ENCODE measurements around the gene XYLT1. TPM values are rescaled to one million over a fixed set of nuclear protein-coding genes. Genes with fewer than 3 reads are reported as not detected.

XYLT1 gene
- total RNA-seq, 1 donor from 2014 or later: 14.7 TPM

DNA sequence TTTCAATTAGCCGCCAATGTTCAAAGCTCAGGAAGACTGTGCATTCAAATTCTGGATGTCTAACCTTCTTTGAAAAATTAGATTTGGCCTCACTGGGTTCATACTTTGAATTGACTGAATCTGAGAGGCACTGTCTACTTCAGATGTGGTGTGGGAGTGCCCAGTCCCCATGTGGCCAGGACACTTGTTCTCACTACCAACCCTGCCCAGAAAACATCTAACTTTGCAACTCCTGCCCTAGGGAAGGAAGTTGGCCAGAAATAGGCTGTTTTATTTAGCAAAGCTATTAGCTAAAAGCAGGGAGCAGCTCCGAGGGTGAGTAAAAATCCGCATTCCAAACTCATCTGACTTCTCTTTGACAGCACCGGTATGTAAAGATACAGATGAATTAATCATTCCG, 86.3 kb downstream of the XYLT1 start:
- intact Hi-C loops (cut with micrococcal nuclease): no loop called here
- Mint-ChIP-seq H3K27ac (no peak overlapping the region), H3K9me3 (no peaks in the 10 kb centered on the region), H3K27me3 (no peaks in the 10 kb centered on the region), H3K4me1 (peaks cover 47% of the 10 kb centered on the region), H3K4me3 (no peak overlapping the region), H3K36me3 (ENCODE audit: low read depth) (peaks cover 13% of the 10 kb centered on the region)
- no peak for DNase-seq

DNA sequence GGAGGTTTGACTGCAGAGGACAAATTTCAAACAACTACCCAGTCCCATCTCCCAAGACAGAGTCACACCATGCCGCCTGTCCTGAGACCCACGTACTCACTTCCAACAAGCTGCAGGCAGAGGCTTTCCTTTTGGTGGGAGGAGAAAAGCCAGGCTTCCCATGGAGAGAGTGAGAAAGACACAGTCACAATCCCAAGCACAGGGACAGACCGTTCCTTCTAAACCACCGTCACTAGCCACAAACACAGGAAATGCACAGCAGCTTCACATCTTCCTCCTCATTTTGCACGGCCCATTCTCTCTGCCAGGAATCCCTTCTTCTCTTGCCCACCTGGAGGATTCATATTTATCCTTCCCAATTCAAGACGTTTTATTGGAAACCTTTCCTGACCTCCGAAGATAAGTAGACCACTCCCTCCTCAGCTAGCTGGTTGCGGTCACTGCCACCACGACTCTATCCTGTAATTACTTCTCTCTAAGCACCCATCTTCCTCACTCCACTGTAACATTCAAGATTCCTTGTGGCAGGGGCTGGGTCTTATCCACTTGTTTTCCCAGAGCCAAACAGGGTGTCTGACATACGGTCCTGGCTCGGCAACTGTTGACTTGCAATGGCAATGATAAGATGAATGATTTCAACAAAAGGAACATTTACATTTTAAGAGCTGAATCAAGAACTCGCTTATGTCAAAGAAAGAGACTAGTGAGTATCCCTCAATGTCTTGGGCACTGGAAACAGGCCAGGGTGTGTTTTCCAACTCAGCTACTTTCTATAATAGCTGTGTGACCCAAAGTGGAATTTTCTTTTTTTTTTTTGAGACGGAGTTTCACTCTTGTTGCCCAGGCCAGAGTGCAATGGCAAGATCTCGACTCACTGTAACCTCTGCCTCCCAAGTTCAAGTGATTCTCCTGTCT, 87.6 kb downstream of the XYLT1 start:
- H3K4me3 Mint-ChIP-seq: peak overlapping the region; percentile 32
- peak; percentile 70 for DNase-seq
- H3K27ac Mint-ChIP-seq: peak overlapping the region; percentile 65
- no peaks in the 10 kb centered on the region for H3K9me3 Mint-ChIP-seq
- peaks cover 55% of the 10 kb centered on the region for H3K4me1 Mint-ChIP-seq
- H3K36me3 Mint-ChIP-seq (ENCODE audit: low read depth): peaks cover 11% of the 10 kb centered on the region
- H3K27me3 Mint-ChIP-seq: no peaks in the 10 kb centered on the region
- intact Hi-C loops (cut with micrococcal nuclease): no loop called here

DNA sequence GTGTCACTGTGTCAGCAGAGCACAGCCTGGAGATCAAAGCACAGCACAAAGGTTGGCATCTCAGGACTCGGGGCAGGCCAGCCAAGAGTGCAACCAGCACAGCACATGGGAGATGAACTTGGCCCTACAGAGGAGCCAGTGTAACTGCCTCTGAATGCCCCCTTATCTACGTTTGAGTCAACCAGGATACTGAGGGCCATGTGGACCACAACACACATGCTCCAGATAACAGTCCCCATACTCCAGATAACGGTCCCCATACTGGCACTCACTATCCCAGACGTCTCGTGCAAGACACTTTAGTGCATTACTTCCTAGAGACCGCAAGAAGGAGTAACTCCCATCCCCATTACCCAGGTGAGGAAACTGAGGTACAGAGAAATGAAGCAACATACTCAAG, 88.2 kb downstream of the XYLT1 start:
- peak; percentile 55 for DNase-seq
- Mint-ChIP-seq H3K36me3 (ENCODE audit: low read depth) (peaks cover 12% of the 10 kb centered on the region), H3K9me3 (no peaks in the 10 kb centered on the region), H3K4me1 (peaks cover 60% of the 10 kb centered on the region), H3K27me3 (no peaks in the 10 kb centered on the region), H3K27ac (peak overlapping the region; percentile 12), H3K4me3 (peak overlapping the region; percentile 32)
- intact Hi-C loops (cut with micrococcal nuclease): no loop called here

DNA sequence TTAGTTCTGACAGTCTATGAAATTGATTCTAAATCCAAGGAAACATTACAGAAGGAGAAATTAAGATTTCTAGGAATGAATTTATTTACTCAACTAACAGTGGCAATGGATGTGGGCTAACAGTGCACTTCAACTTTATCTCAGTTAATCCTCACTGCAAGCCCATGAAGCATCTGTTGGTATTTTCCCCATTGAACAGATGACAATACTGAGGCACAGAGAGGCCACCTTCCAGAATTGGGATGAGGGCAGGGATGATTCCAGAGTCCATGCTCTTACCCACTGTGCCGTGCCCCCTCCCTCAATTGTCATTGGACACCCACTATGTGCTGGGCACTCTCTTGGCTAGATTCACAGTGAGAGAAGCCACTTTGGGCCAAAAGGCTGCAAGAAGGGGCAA, 89.0 kb downstream of the XYLT1 start:
- no peaks in the 10 kb centered on the region for H3K27me3 Mint-ChIP-seq
- no peaks in the 10 kb centered on the region for H3K9me3 Mint-ChIP-seq
- intact Hi-C loops (cut with micrococcal nuclease): no loop called here
- DNase-seq: no peak
- peaks cover 13% of the 10 kb centered on the region for H3K36me3 Mint-ChIP-seq (ENCODE audit: low read depth)
- peaks cover 65% of the 10 kb centered on the region for H3K4me1 Mint-ChIP-seq
- no peak overlapping the region for H3K27ac Mint-ChIP-seq
- no peak overlapping the region for H3K4me3 Mint-ChIP-seq

DNA sequence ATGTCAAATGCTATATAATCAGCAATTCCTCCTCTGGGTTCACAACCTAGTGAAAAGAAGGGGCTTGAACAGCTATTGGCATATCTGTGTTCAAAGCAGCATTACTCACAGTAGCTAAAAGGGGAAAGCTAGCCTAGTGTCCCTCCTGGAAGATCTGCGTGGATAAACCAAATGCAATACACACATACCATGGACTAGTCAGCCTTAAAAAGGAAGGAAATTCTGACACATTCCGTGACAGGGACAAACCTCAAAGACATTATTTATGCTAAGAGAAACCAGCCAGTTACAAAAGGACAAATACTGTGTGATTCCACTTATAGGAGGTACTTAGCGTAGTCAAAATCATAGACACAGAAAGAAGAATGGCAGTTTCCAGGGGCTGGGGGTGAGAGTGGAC, 90.1 kb downstream of the XYLT1 start:
- H3K27ac Mint-ChIP-seq: peak overlapping the region; percentile 81
- H3K4me1 Mint-ChIP-seq: peaks cover 60% of the 10 kb centered on the region
- intact Hi-C loops (cut with micrococcal nuclease): no loop called here
- peaks cover 11% of the 10 kb centered on the region for H3K36me3 Mint-ChIP-seq (ENCODE audit: low read depth)
- peak overlapping the region; percentile 49 for H3K4me3 Mint-ChIP-seq
- H3K9me3 Mint-ChIP-seq: no peaks in the 10 kb centered on the region
- peak; percentile 50 for DNase-seq
- H3K27me3 Mint-ChIP-seq: no peaks in the 10 kb centered on the region

DNA sequence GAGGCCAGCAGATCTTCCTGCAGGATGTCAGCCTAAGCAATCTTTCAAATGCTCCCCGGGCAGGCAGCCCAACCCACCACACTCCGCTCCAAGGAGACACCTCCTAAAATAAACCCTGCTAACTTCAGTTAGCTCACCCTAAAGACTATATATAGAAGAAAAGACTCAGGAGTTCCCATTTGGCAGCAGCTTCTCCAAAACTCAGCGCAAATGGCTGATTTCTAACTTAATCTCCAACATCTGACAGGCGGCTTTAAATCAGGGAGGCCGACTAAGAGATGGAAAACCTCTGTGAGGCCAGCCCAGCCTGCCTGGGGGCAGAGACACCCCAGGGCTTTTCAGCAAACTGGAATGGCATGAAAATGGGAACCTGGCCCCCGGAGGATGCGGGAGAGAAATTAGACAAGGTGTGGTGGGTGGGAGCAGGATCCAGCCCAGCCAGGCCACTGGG, 91.6 kb downstream of the XYLT1 start:
- no peaks in the 10 kb centered on the region for H3K27me3 Mint-ChIP-seq
- DNase-seq: no peak
- H3K27ac Mint-ChIP-seq: no peak overlapping the region
- H3K36me3 Mint-ChIP-seq (ENCODE audit: low read depth): peaks cover 13% of the 10 kb centered on the region
- H3K4me1 Mint-ChIP-seq: peaks cover 58% of the 10 kb centered on the region
- intact Hi-C loops (cut with micrococcal nuclease): no loop called here
- no peaks in the 10 kb centered on the region for H3K9me3 Mint-ChIP-seq
- no peak overlapping the region for H3K4me3 Mint-ChIP-seq

DNA sequence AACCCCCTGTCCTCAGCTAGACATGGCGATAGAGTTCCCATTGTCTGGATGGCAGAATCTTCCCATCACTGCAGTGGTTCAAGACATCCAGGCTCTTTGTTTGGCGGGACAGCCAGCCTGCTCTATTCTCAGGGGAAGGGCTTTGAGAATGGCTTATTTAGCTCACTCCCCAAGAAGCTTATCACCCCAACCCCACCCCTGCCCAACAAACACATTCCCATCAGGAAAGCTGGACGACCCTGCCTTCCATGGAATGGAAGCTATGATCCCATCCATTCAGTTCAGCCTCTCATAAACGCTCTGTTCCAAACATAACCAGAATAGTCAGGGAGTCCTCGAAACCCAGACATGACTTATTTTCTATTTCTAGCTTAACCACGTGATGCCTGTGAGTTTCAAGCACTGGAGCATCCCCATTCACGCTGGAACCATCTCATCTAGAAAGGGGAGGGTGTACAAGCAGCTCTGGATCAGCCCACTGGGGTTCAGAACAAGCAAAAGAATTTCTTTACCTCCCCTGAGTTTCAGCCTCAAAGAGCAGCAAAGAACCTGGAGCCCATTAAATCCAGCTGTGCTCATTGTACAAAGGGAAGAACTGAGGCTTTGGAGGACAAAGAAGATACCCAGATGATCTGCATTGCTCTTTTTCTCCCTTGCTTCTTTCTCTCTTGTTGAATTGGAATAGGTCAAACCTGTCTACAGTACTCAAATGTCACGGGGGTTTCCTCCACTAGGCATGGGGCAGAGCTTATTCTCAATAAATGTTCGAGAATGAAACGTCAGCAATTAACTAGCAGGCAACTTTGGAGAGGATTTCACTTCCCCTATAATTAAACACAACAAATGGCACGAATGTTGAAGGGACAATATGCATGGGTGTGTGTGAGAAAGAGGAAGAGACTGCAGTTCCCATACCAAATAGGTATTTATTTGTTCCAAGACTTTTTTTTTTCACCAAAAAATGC, 93.1 kb downstream of the XYLT1 start:
- Mint-ChIP-seq H3K27ac (peak overlapping the region; percentile 71), H3K27me3 (no peaks in the 10 kb centered on the region), H3K4me3 (no peak overlapping the region), H3K4me1 (peaks cover 54% of the 10 kb centered on the region), H3K9me3 (peaks cover 5% of the 10 kb centered on the region), H3K36me3 (ENCODE audit: low read depth) (peaks cover 16% of the 10 kb centered on the region)
- intact Hi-C loops (cut with micrococcal nuclease): no loop called here
- DNase-seq: no peak

DNA sequence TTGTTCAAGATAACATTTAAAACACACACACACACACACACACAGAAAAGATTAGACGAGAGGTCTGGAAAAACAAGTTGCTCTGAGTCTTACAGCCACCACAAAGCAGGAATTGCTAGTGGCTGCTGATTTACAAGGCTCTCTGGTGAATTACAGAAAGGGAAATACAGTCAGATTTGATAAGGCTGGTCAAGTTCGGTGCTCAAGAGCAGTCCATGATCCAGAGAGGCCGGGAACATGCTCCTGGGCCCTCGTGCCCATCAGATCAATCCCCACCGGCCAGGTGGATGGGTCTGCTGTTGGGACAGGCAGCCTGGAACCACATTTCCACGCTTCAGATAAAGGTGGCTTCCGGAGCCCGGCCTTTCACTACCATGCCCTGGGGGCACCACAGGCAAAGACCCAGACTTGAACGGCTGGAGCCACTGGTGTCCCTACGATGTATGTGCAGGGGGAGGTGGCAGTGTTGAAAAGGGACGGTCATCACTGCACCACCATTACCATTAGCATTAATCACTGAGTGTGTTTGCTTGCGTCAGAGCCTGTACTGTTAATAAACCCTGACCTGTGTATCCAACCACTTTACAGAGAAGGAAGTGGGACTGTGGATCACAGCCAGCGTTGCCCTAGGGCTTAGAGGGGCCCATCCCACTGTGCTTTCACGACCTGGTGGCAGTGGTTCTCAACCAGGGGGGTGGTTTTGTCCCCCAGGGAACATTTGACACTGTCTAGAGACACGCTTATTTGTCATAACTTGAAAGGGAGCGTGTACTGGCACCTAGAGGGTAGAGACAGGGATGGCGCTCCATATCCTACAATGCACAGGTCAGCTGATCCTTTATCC, 95.1 kb downstream of the XYLT1 start:
- Mint-ChIP-seq H3K9me3 (peaks cover 5% of the 10 kb centered on the region), H3K27me3 (no peaks in the 10 kb centered on the region), H3K4me1 (peaks cover 65% of the 10 kb centered on the region), H3K4me3 (peak overlapping the region; percentile 49), H3K36me3 (ENCODE audit: low read depth) (peaks cover 13% of the 10 kb centered on the region), H3K27ac (peak overlapping the region; percentile 37)
- peak; percentile 52 for DNase-seq
- intact Hi-C loops (cut with micrococcal nuclease): loop anchor here (2.0 kb wide), 1 partner anchor 33 kb away; no protein-coding TSS in a partner anchor

DNA sequence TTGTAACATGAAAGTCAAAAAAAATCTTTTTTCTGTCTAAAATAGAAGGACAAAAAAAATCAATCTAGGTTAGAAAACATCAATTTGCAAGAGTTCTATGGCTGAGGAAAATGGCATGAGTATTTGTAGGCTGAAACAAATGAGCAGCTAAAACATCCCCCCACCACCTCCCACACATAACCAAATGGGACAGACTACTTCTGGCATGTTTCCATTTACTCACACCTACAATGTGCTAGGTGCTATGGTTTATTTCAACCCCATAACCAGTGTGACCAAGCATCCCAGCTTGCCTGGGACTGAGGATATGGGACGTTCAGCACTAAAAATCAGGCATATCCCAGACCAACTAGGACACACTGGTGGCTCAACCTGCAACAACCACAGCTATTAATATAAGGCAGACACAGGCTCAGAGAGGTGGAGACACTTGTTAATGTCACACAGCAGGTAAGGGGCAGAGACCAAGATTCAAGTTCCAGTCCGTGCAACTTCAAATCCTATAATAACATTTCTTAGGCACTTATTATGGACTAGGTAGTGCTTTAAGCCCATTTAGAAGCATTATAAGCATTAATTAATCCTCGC, 96.0 kb downstream of the XYLT1 start:
- peaks cover 70% of the 10 kb centered on the region for H3K4me1 Mint-ChIP-seq
- H3K27ac Mint-ChIP-seq: peak overlapping the region; percentile 85
- intact Hi-C loops (cut with micrococcal nuclease): loop anchor here (2.0 kb wide), 1 partner anchor 32 kb away; no protein-coding TSS in a partner anchor
- H3K27me3 Mint-ChIP-seq: no peaks in the 10 kb centered on the region
- peak; percentile 52 for DNase-seq
- peak overlapping the region; percentile 8 for H3K4me3 Mint-ChIP-seq
- H3K36me3 Mint-ChIP-seq (ENCODE audit: low read depth): peaks cover 12% of the 10 kb centered on the region
- peaks cover 5% of the 10 kb centered on the region for H3K9me3 Mint-ChIP-seq

DNA sequence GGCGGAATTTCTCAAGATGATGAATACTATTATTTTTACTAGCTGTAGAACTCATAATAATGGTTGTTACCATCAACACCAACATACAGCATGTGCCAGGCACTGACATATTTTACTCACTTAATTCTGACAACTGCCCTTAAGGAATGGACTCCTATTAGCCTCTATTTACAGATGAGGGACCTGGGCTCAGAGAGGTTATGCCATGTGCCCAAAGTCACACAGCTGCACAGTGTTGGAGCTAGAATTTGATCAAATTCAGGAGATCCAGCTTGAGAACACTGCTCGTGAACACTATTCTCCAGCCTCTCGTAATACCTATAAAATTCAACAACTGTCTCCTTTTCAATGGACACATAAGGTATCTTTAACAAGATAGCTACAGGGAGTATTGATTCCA, 97.2 kb downstream of the XYLT1 start:
- no peaks in the 10 kb centered on the region for H3K27me3 Mint-ChIP-seq
- intact Hi-C loops (cut with micrococcal nuclease): no loop called here
- H3K36me3 Mint-ChIP-seq (ENCODE audit: low read depth): peaks cover 10% of the 10 kb centered on the region
- no peak for DNase-seq
- peaks cover 5% of the 10 kb centered on the region for H3K9me3 Mint-ChIP-seq
- H3K27ac Mint-ChIP-seq: no peak overlapping the region
- peaks cover 74% of the 10 kb centered on the region for H3K4me1 Mint-ChIP-seq
- H3K4me3 Mint-ChIP-seq: no peak overlapping the region

DNA sequence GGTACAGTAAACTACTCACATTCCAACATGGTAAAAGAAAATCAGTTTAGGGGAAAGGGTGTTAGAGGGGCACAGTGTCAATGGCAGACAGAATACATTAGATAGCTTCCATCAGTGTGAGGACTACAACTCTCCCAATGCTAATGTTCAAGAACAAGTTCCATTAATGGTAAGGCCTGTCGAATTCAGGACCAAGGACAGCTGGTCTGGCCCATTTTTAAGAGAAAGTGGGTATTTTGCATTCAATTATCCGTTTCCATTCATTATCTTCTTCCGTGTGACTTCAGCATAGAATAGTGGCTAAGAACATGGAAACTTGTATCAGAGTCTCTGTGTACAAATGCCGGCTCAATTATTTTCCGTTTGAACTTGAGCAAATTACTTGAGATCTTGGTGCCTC, 98.4 kb downstream of the XYLT1 start:
- intact Hi-C loops (cut with micrococcal nuclease): no loop called here
- Mint-ChIP-seq H3K27ac (no peak overlapping the region), H3K36me3 (ENCODE audit: low read depth) (peaks cover 9% of the 10 kb centered on the region)

DNA sequence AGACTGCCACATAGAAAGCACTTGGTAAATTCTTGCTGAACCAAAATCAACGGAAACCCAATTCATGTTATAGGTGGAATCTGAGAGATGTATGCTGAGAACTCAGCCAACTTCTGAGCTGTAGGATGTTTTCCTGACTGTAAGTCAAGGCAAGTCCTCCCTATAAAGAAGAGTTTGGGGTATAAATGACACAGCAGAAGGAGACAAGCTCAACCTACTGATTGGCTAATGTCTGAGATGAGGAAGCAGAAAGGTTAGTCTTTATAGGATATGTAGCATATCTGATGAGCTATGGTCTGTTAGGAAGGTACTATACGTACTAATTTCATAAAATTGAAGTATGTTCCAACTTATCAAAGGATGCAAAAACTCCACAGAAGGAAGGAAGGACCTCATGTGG, 99.5 kb downstream of the XYLT1 start:
- Mint-ChIP-seq H3K4me3 (peak overlapping the region; percentile 6), H3K27me3 (no peaks in the 10 kb centered on the region), H3K36me3 (ENCODE audit: low read depth) (peaks cover 15% of the 10 kb centered on the region), H3K4me1 (peaks cover 78% of the 10 kb centered on the region), H3K27ac (peak overlapping the region; percentile 96), H3K9me3 (peaks cover 5% of the 10 kb centered on the region)
- no peak for DNase-seq
- intact Hi-C loops (cut with micrococcal nuclease): loop anchor here (1.0 to 2.0 kb wide), 2 partner anchors 45 to 98 kb away; no protein-coding TSS in a partner anchor

More for the DNA sequence above, 98.4 kb downstream of the XYLT1 start:
- Mint-ChIP-seq H3K27me3 (no peaks in the 10 kb centered on the region), H3K4me1 (peaks cover 73% of the 10 kb centered on the region), H3K4me3 (no peak overlapping the region), H3K9me3 (peaks cover 5% of the 10 kb centered on the region)
- DNase-seq: peak; percentile 59
